H9 (cell line): ENCODE measurements around the gene S1PR4. TPM values are rescaled to one million over a fixed set of nuclear protein-coding genes. Genes with fewer than 3 reads are reported as not detected.

ENCODE experiments used
- DNase-seq: peaks from one replicate; pipeline ENCODE4 v3.0.0-alpha.2; 2017
- H2AFZ ChIP-seq: one replicate; pipeline ENCODE4 v1.6.1; 2013; ENCODE audit warnings: mild to moderate bottlenecking, low read length, control low read depth, moderate library complexity
- H2AK5ac ChIP-seq: 2 replicates; pipeline ENCODE4 v1.6.1; 2013; ENCODE audit warnings: low read length, control low read depth, mixed read lengths; ENCODE audit not compliant: insufficient read length
- H2BK120ac ChIP-seq: one replicate; pipeline ENCODE4 v1.6.1; 2013; ENCODE audit warnings: low read depth, mild to moderate bottlenecking, low read length, control low read depth, inconsistent platforms; ENCODE audit not compliant: poor library complexity, severe bottlenecking
- H2BK12ac ChIP-seq: 2 replicates; pipeline ENCODE4 v1.6.1; 2013; ENCODE audit warnings: low read length, control low read depth, mixed read lengths, low read depth; ENCODE audit not compliant: insufficient read length
- H2BK15ac ChIP-seq: 2 replicates; pipeline ENCODE4 v1.6.1; 2013; ENCODE audit warnings: low read depth, low read length, control low read depth
- H2BK20ac ChIP-seq: one replicate; pipeline ENCODE4 v1.6.1; 2013; ENCODE audit warnings: low read depth, mild to moderate bottlenecking, low read length, control low read depth, inconsistent platforms; ENCODE audit not compliant: poor library complexity, severe bottlenecking
- H2BK5ac ChIP-seq: 2 replicates; pipeline ENCODE4 v1.6.1; 2013; ENCODE audit warnings: low read length, control low read depth, mixed read lengths; ENCODE audit not compliant: insufficient read length
- H3K14ac ChIP-seq: 2 replicates; pipeline ENCODE4 v1.6.1; 2013; ENCODE audit warnings: low read length, control low read depth; ENCODE audit not compliant: insufficient read depth
- H3K18ac ChIP-seq: 2 replicates; pipeline ENCODE4 v1.6.1; 2013; ENCODE audit warnings: low read depth, mild to moderate bottlenecking, mixed read lengths, low read length, control low read depth; ENCODE audit not compliant: insufficient read length
- H3K23ac ChIP-seq: 2 replicates; pipeline ENCODE4 v1.6.1; 2013; ENCODE audit warnings: low read length, control low read depth, mixed read lengths, low read depth; ENCODE audit not compliant: insufficient read length
- H3K23me2 ChIP-seq: 2 replicates; pipeline ENCODE4 v1.6.1; 2013; ENCODE audit warnings: low read depth, mild to moderate bottlenecking, mixed read lengths, low read length, control low read depth; ENCODE audit not compliant: insufficient read length, poor library complexity, severe bottlenecking
- H3K27ac ChIP-seq: 2 replicates; pipeline ENCODE4 v1.5.1; 2013; ENCODE audit warnings: low read length, control low read depth, mixed read lengths, low read depth; ENCODE audit not compliant: insufficient read length
- H3K27me3 ChIP-seq: 2 replicates; pipeline ENCODE4 v1.6.1; 2013; ENCODE audit warnings: low read length, control low read depth, inconsistent platforms; ENCODE audit not compliant: insufficient read depth
- H3K4ac ChIP-seq: 2 replicates; pipeline ENCODE4 v1.6.1; 2013; ENCODE audit warnings: low read depth, mild to moderate bottlenecking, control low read depth, inconsistent platforms, low read length, moderate library complexity
- H3K4me1 ChIP-seq: 2 replicates; pipeline ENCODE4 v1.6.1; 2013; ENCODE audit warnings: low read length, control low read depth, inconsistent platforms; ENCODE audit not compliant: insufficient read depth
- H3K4me2 ChIP-seq: 2 replicates; pipeline ENCODE4 v1.6.1; 2013; ENCODE audit warnings: low read length, control low read depth, mixed read lengths; ENCODE audit not compliant: insufficient read length, insufficient read depth
- H3K56ac ChIP-seq: 2 replicates; pipeline ENCODE4 v1.6.1; 2013; ENCODE audit warnings: low read depth, mild to moderate bottlenecking, mixed read lengths, low read length, control low read depth; ENCODE audit not compliant: insufficient read length
- H3K79me1 ChIP-seq: 2 replicates; pipeline ENCODE4 v1.6.1; 2013; ENCODE audit warnings: low read depth, mild to moderate bottlenecking, moderate library complexity, low read length, control low read depth, inconsistent platforms; ENCODE audit not compliant: insufficient read depth, poor library complexity, severe bottlenecking
- H3K79me2 ChIP-seq: 2 replicates; pipeline ENCODE4 v1.6.1; 2013; ENCODE audit warnings: low read length, control low read depth, inconsistent platforms; ENCODE audit not compliant: insufficient read depth
- H3K9ac ChIP-seq: 2 replicates; pipeline ENCODE4 v1.6.1; 2013; ENCODE audit warnings: low read length, control low read depth, mixed read lengths; ENCODE audit not compliant: insufficient read length; ENCODE audit errors: extremely low read depth
- H3K9me3 ChIP-seq: one replicate; pipeline ENCODE4 v1.6.1; 2013; ENCODE audit warnings: low read depth, low read length, inconsistent platforms; ENCODE audit not compliant: control insufficient read depth
- H3T11ph ChIP-seq: one replicate; pipeline ENCODE4 v1.6.1; 2013; ENCODE audit warnings: mild to moderate bottlenecking, low read length, control low read depth, inconsistent platforms
- H4K20me1 ChIP-seq: one replicate; pipeline ENCODE4 v1.6.1; 2013; ENCODE audit not compliant: control insufficient read depth, insufficient read length, insufficient read depth
- H4K5ac ChIP-seq: 2 replicates; pipeline ENCODE4 v1.6.1; 2013; ENCODE audit warnings: low read depth, mild to moderate bottlenecking, mixed read lengths, low read length, control low read depth; ENCODE audit not compliant: insufficient read length
- H4K8ac ChIP-seq: replicated peaks from 2 replicates; pipeline ENCODE4 v1.6.1; 2013; ENCODE audit warnings: low read length, control low read depth, mixed read lengths, low read depth; ENCODE audit not compliant: insufficient read length
- H4K91ac ChIP-seq: 2 replicates; pipeline ENCODE4 v1.6.1; 2013; ENCODE audit warnings: low read depth, mild to moderate bottlenecking, moderate library complexity, mixed read lengths, low read length, control low read depth; ENCODE audit not compliant: insufficient read length
- H3K27ac Mint-ChIP-seq, 3 experiments: 2 replicates in 2 of 3; 3 replicates in 1 of 3; pipeline ENCODE4 v1.8.0; 2020 to 2021; ENCODE audit warnings: mixed read lengths in 3 of 3, mild to moderate bottlenecking in 1 of 3, moderate library complexity in 1 of 3
- H3K27me3 Mint-ChIP-seq: 2 replicates; pipeline ENCODE4 v1.8.0; 2021; ENCODE audit warnings: low read depth, mild to moderate bottlenecking, moderate library complexity, mixed read lengths
- H3K36me3 Mint-ChIP-seq, 3 experiments: 2 replicates in 2 of 3; 3 replicates in 1 of 3; pipeline ENCODE4 v1.8.0; 2020 to 2021; ENCODE audit warnings: low read depth in 3 of 3, mixed read lengths in 3 of 3; ENCODE audit not compliant: insufficient read depth in 1 of 3
- H3K4me1 Mint-ChIP-seq, 2 experiments: 2 replicates each; pipeline ENCODE4 v1.8.0; 2020; ENCODE audit warnings: mixed read lengths in 2 of 2
- H3K4me3 Mint-ChIP-seq, 2 experiments: 2 replicates in 1 of 2; 3 replicates in 1 of 2; pipeline ENCODE4 v1.8.0; 2020 to 2021; ENCODE audit warnings: mild to moderate bottlenecking in 2 of 2, mixed read lengths in 2 of 2, moderate library complexity in 1 of 2
- H3K9me3 Mint-ChIP-seq, 2 experiments: 2 replicates in 1 of 2; 3 replicates in 1 of 2; pipeline ENCODE4 v1.8.0; 2020; ENCODE audit warnings: mild to moderate bottlenecking in 2 of 2, mixed read lengths in 2 of 2, moderate library complexity in 1 of 2
- CTCF ChIP-seq: fragments of 200-600 bp; sonication (generic); conservative IDR thresholded peaks from 3 replicates; pipeline ENCODE4 v1.8.0; 2021; ENCODE audit warnings: antibody characterized with exemption, mild to moderate bottlenecking
- WGBS: extraction: QIAGEN DNeasy Blood & Tissue Kit; methylation state at CpG from one replicate; pipeline ENCODE4 v1.1.7; 2013; ENCODE audit warnings: missing lambda C conversion rate, low lambda C conversion rate, mixed read lengths; ENCODE audit not compliant: insufficient read length; ENCODE audit errors: extremely low coverage; 5-methylcytosine and 5-hydroxymethylcytosine counted together
- total RNA-seq: library from RNA; stranded (reverse); gene quantifications from 2 replicates; pipeline ENCODE4 v1.2.1, GENCODE V29; 2021

The S1PR4 gene
- total RNA-seq, 1 experiment from 2014 or later: not detected

GRCh38 chr19:3136684-3137055 lies 41.9 kb upstream of the S1PR4 start:
- no peak overlapping the region for H2AK5ac ChIP-seq
- no peak overlapping the region for H2AFZ ChIP-seq
- H2BK20ac ChIP-seq: no peak overlapping the region
- Mint-ChIP-seq H3K9me3 (no peaks in the 10 kb centered on the region), H3K27me3 (peaks cover 1% of the 10 kb centered on the region), H3K36me3 (no peaks in the 10 kb centered on the region), H3K4me1 (peaks cover 3 to 8% of the 10 kb centered on the region in 2 experiments; a peak in 3 of 4 replicates), H3K27ac (no peak overlapping the region), H3K4me3 (no peak overlapping the region)
- no peaks in the 10 kb centered on the region for H3K79me1 ChIP-seq
- no peaks in the 10 kb centered on the region for H3K23me2 ChIP-seq
- no peaks in the 10 kb centered on the region for H3K9me3 ChIP-seq
- no CpG with 5 or more reads among the region's 16 CpGs for WGBS
- no peak overlapping the region for H2BK12ac ChIP-seq
- TF ChIP-seq CTCF: no peak
- no peak overlapping the region for H3K27ac ChIP-seq
- no peak overlapping the region for H4K5ac ChIP-seq
- no peak overlapping the region for H3K9ac ChIP-seq
- no peaks in the 10 kb centered on the region for H3K4me1 ChIP-seq
- no peak overlapping the region for H3K23ac ChIP-seq
- no peak overlapping the region for H3K56ac ChIP-seq
- no peaks in the 10 kb centered on the region for H3K79me2 ChIP-seq
- H3T11ph ChIP-seq: no peak overlapping the region
- no peak overlapping the region for H3K14ac ChIP-seq
- H2BK15ac ChIP-seq: no peak overlapping the region
- H3K18ac ChIP-seq: no peak overlapping the region
- no peaks in the 10 kb centered on the region for H3K27me3 ChIP-seq
- no peak overlapping the region for H2BK120ac ChIP-seq
- H2BK5ac ChIP-seq: no peak overlapping the region
- DNase-seq: no peak
- no peak overlapping the region for H4K8ac ChIP-seq
- H4K20me1 ChIP-seq: no peaks in the 10 kb centered on the region
- no peak overlapping the region for H3K4me2 ChIP-seq
- H3K4ac ChIP-seq: no peak overlapping the region
- no peak overlapping the region for H4K91ac ChIP-seq
